Fibroblast of skin of left quadriceps (primary cell): ENCODE results near the gene NUDT4B.
"Not testable (repeated sequence)": the region's sequence is repeated elsewhere in the genome, so short reads cannot be mapped to it uniquely, and the experiment has no call there.

Experiments
- DNase-seq, 2 experiments: peaks; one replicate each; pipeline ENCODE4 v3.0.0-alpha.2; 2013; ENCODE audit warnings: low read depth in 2 of 2

Gene NUDT4B

GRCh38 chr1:148735538-148735937 is 13.0 kb upstream of the NUDT4B start:
- not testable (repeated sequence) for DNase-seq

- not testable (repeated sequence) for DNase-seq
Observed at GRCh38 chr1:148738667-148739066, 9.9 kb upstream of the NUDT4B start.

GRCh38 chr1:148743200-148743599 is 5.4 kb upstream of the NUDT4B start:
- DNase-seq: not testable (repeated sequence)

- DNase-seq: not testable (repeated sequence)
Observed at GRCh38 chr1:148743726-148744720, 4.6 kb upstream of the NUDT4B start.

- DNase-seq: not testable (repeated sequence)
Observed at GRCh38 chr1:148749335-148749681, 734 bp downstream of the NUDT4B start.

GRCh38 chr1:148756231-148756630 is 7.7 kb downstream of the NUDT4B start:
- DNase-seq: not testable (repeated sequence)

- not testable (repeated sequence) for DNase-seq
Observed at GRCh38 chr1:148757446-148757845, 8.9 kb downstream of the NUDT4B start.

- not testable (repeated sequence) for DNase-seq
Observed at GRCh38 chr1:148758412-148758811, 9.8 kb downstream of the NUDT4B start.

GRCh38 chr1:148758925-148759324 is 10.4 kb downstream of the NUDT4B start:
- DNase-seq: not testable (repeated sequence)

GRCh38 chr1:148759749-148760148 is 11.2 kb downstream of the NUDT4B start:
- DNase-seq: not testable (repeated sequence)

- DNase-seq: not testable (repeated sequence)
Observed at GRCh38 chr1:148760206-148760605, 11.6 kb downstream of the NUDT4B start.

GRCh38 chr1:148761360-148761759 is 12.8 kb downstream of the NUDT4B start:
- not testable (repeated sequence) for DNase-seq

- DNase-seq: not testable (repeated sequence)
Observed at GRCh38 chr1:148765238-148766019, 16.9 kb downstream of the NUDT4B start.

GRCh38 chr1:148768541-148768940 is 20.0 kb downstream of the NUDT4B start:
- DNase-seq: not testable (repeated sequence)

GRCh38 chr1:148769495-148769894 is 20.9 kb downstream of the NUDT4B start:
- not testable (repeated sequence) for DNase-seq

GRCh38 chr1:148773690-148774089 is 25.1 kb downstream of the NUDT4B start:
- DNase-seq: not testable (repeated sequence)

GRCh38 chr1:148774102-148774501 is 25.5 kb downstream of the NUDT4B start:
- DNase-seq: not testable (repeated sequence)

GRCh38 chr1:148775263-148775662 is 26.7 kb downstream of the NUDT4B start:
- not testable (repeated sequence) for DNase-seq

- DNase-seq: not testable (repeated sequence)
Observed at GRCh38 chr1:148777649-148778048, 29.1 kb downstream of the NUDT4B start.

- not testable (repeated sequence) for DNase-seq
Observed at GRCh38 chr1:148780404-148780803, 31.8 kb downstream of the NUDT4B start.

GRCh38 chr1:148791543-148792099 is 43.0 kb downstream of the NUDT4B start:
- not testable (repeated sequence) for DNase-seq
